Upper lobe of right lung (tissue), 1 donor: ENCODE measurements around the gene MROH9. TPM values are rescaled to one million over a fixed set of nuclear protein-coding genes. Genes with fewer than 3 reads are reported as not detected.

Source experiments
- ATAC-seq: fragments of 200-7000 bp; cut with Tn5 transposase; one replicate; pipeline ENCODE4 v1.9.1; 2020; ENCODE audit warnings: mild to moderate bottlenecking, moderate library complexity
- DNase-seq: peaks from one replicate; pipeline ENCODE4 v3.0.0-alpha.2; 2020
- H3K27ac ChIP-seq: fragments of 200-600 bp; one replicate; pipeline ENCODE4 v1.8.0; 2022
- H3K27me3 ChIP-seq: fragments of 200-600 bp; one replicate; pipeline ENCODE4 v1.8.0; 2022; ENCODE audit warnings: mild to moderate bottlenecking
- H3K36me3 ChIP-seq: fragments of 200-600 bp; one replicate; pipeline ENCODE4 v1.8.0; 2022
- H3K4me1 ChIP-seq: fragments of 200-600 bp; one replicate; pipeline ENCODE4 v1.8.0; 2022
- H3K4me3 ChIP-seq: fragments of 200-600 bp; one replicate; pipeline ENCODE4 v1.8.0; 2022; ENCODE audit warnings: mild to moderate bottlenecking
- H3K9me3 ChIP-seq: fragments of 200-600 bp; one replicate; pipeline ENCODE4 v1.8.0; 2022
- CTCF ChIP-seq: fragments of 200-600 bp; IDR thresholded peaks from one replicate; pipeline ENCODE4 v1.8.0; 2022; ENCODE audit warnings: antibody characterized with exemption
- intact Hi-C: fragments of 100-400 bp; cut with DNase I; formaldehyde crosslinking; loops from one replicate; pipeline ENCODE4 v1.11.0; 2022
- total RNA-seq: library from RNA; stranded (reverse); fragmentation: NEBNext Ultra II Directional; extraction: Animal tissue kit (Norgen Biotek cat#: 25700); gene quantifications from one replicate; pipeline ENCODE4 v1.2.1, GENCODE V29; 2021
- donor health status: DM: no; HTN: yes; CAD: no; lungs with severe emphysema.

MROH9 gene
- total RNA-seq, 1 donor from 2014 or later = not detected

- no peak overlapping the region for H3K27ac ChIP-seq
- no peak overlapping the region for H3K4me3 ChIP-seq
- no peaks in the 10 kb centered on the region for H3K4me1 ChIP-seq
- H3K9me3 ChIP-seq = no peaks in the 10 kb centered on the region
- DNase-seq (no peak), ATAC-seq (no peak)
- H3K27me3 ChIP-seq = no peaks in the 10 kb centered on the region
- intact Hi-C loops = no loop called here
- no peak for TF ChIP-seq CTCF
- no peaks in the 10 kb centered on the region for H3K36me3 ChIP-seq
These were observed 58.4 kb downstream of the MROH9 start for GRCh38 chr1:170993717-170994116.

GRCh38 chr1:171014880-171015279, 79.5 kb downstream of the MROH9 start:
- Histone ChIP-seq H3K9me3 (no peaks in the 10 kb centered on the region), H3K27me3 (no peaks in the 10 kb centered on the region), H3K4me3 (no peak overlapping the region), H3K36me3 (no peaks in the 10 kb centered on the region), H3K4me1 (no peaks in the 10 kb centered on the region), H3K27ac (no peak overlapping the region)
- no peak for DNase-seq
- intact Hi-C loops = no loop called here
- no peak for TF ChIP-seq CTCF
- no peak for ATAC-seq

- no peak for DNase-seq
- no peaks in the 10 kb centered on the region for H3K27me3 ChIP-seq
- H3K4me1 ChIP-seq = no peaks in the 10 kb centered on the region
- no peaks in the 10 kb centered on the region for H3K36me3 ChIP-seq
- no peak overlapping the region for H3K27ac ChIP-seq
- no peak overlapping the region for H3K4me3 ChIP-seq
- H3K9me3 ChIP-seq = no peaks in the 10 kb centered on the region
- intact Hi-C loops = no loop called here
- no peak for TF ChIP-seq CTCF
- no peak for ATAC-seq
These were observed 82.1 kb downstream of the MROH9 start for GRCh38 chr1:171017426-171017825.

GRCh38 chr1:171019971-171020370, 84.6 kb downstream of the MROH9 start:
- H3K9me3 ChIP-seq = no peaks in the 10 kb centered on the region
- H3K27me3 ChIP-seq = no peaks in the 10 kb centered on the region
- H3K4me1 ChIP-seq = no peaks in the 10 kb centered on the region
- no peak for DNase-seq
- no peak overlapping the region for H3K4me3 ChIP-seq
- intact Hi-C loops = no loop called here
- H3K27ac ChIP-seq = no peak overlapping the region
- TF ChIP-seq CTCF = no peak
- ATAC-seq = no peak
- H3K36me3 ChIP-seq = no peaks in the 10 kb centered on the region

- DNase-seq (no peak), ATAC-seq (no peak)
- H3K9me3 ChIP-seq = no peaks in the 10 kb centered on the region
- H3K27ac ChIP-seq = no peak overlapping the region
- no peaks in the 10 kb centered on the region for H3K27me3 ChIP-seq
- no peaks in the 10 kb centered on the region for H3K36me3 ChIP-seq
- no peak for TF ChIP-seq CTCF
- no peaks in the 10 kb centered on the region for H3K4me1 ChIP-seq
- no peak overlapping the region for H3K4me3 ChIP-seq
- intact Hi-C loops = no loop called here
These were observed 97.7 kb downstream of the MROH9 start for GRCh38 chr1:171032822-171033702.
